SU-DHL-6 (cell line): Measurements from ENCODE around the gene TIAM2.

ENCODE experiments used
- EZH2phosphoT487 ChIP-seq: fragments of 200-600 bp; sonication (generic), shearing (Covaris generic); conservative IDR thresholded peaks from 2 replicates; pipeline ENCODE4 v1.6.1; 2018; ENCODE audit warnings: mild to moderate bottlenecking, antibody characterized with exemption, low read length, moderate library complexity, mixed read lengths
- TF ChIP-seq, protein P1 (sequence below): fragments of 200-600 bp; sonication (generic); IDR thresholded peaks from one replicate; pipeline ENCODE4 v1.5.1; 2017; ENCODE audit warnings: antibody characterized with exemption, mild to moderate bottlenecking, low read length, moderate library complexity; ENCODE audit not compliant: insufficient read depth, poor library complexity, severe bottlenecking

DNA sequence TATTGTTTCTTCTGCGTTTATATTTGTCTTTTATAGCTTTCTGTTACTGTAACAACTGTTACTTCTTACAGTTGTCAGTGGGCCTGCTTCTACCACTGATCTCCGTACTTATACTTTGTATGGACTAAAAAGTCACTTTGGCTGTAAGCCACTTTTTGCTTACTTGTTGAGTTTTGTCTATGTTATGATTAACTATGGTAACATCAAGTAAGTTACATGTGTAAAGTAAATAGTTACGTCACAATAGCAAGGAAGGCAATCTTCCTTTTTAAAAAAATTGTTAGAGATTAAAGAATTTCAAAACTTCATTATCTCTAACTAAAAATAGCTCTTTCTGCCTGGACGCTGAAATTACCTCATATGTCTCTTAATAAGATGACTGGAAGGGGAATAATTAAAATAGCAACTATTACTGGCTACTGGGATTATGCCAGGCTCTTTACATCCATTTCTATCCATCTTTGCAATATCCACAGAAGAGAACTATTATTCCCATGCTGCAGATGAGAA, 308.3 kb downstream of the TIAM2 start:
- TF ChIP-seq, protein P1, sequence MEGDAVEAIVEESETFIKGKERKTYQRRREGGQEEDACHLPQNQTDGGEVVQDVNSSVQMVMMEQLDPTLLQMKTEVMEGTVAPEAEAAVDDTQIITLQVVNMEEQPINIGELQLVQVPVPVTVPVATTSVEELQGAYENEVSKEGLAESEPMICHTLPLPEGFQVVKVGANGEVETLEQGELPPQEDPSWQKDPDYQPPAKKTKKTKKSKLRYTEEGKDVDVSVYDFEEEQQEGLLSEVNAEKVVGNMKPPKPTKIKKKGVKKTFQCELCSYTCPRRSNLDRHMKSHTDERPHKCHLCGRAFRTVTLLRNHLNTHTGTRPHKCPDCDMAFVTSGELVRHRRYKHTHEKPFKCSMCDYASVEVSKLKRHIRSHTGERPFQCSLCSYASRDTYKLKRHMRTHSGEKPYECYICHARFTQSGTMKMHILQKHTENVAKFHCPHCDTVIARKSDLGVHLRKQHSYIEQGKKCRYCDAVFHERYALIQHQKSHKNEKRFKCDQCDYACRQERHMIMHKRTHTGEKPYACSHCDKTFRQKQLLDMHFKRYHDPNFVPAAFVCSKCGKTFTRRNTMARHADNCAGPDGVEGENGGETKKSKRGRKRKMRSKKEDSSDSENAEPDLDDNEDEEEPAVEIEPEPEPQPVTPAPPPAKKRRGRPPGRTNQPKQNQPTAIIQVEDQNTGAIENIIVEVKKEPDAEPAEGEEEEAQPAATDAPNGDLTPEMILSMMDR = no peak
- no peak for TF ChIP-seq EZH2phosphoT487
